Measurements from ENCODE around the gene DACT2.

Gene DACT2

DNA sequence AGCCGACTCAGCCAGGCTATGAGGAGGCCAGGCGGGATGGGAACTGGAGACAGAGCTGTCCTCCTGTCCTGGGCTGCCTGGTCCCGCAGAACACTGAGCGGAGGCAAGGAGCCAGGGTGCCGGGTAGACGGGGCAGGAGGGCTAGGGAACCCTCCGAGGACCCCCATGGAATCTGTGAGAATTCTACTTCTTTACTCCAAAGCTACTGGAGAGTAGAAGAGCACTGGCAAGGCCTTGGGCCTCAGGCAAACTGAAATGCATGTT, 14.9 kb downstream of the DACT2 start:
- Histone ChIP-seq H3K4me3 (no peak overlapping the region), H4K20me1 (no peaks in the 10 kb centered on the region; a peak in 2 of 22 replicates), H3K4me1 (peaks cover 5 to 29% (median 12%) of the 10 kb centered on the region in 10 experiments; a peak in 17 of 20 replicates), H3K9ac (no peak overlapping the region), H3K4me2 (no peak overlapping the region), H3K36me3 (no peaks in the 10 kb centered on the region), H3K27ac (no peak overlapping the region), H3K27me3 (no peaks in the 10 kb centered on the region), H3K9me3 (replicated peaks in 1 of 11) (peaks cover 0 to 7% (median 0%) of the 10 kb centered on the region in 11 experiments; a peak in 4 of 22 replicates)
- TF ChIP-seq Cebpa-rat (IDR thresholded peaks at IDR 0.05): no peak

DNA sequence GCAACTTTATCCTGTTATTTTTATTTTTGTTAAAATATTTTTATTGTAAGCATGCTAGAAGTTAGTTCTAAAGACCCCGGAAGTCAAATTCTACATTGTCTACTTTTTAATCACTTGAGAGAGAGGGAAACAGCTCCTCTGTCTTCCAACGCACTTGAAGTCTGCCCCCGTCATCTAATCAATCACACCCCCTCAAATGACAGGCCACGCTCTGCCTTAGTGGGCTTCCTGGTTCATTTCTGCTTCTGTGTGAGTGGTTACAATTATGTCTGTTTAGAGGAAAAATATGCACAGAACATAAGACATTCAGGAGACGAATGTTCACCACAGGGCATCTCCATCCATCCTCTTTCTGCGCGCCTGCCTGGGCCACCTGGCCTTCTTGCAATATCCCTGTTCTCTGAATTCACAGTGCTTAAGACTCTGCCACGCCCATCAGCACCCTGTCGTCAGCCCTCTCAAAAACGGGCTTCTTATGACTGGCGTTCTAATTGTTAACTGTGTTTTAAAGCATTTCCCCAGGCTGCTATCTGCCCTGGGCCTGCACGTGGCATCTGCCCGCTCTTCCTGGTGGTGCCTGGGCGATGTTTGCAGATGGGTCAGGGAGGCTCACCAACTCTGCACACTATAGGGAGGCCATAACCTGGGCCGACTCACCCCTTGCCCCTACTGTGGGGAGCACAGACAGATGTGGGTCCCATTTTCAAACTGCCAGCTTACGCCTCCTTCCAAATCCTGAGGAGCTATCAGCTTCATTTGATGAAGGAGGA, 15.4 kb downstream of the DACT2 start:
- Histone ChIP-seq H3K27ac (no peak overlapping the region), H3K9me3 (replicated peaks in 1 of 11) (peaks cover 0 to 6% (median 0%) of the 10 kb centered on the region in 11 experiments; a peak in 4 of 22 replicates), H3K4me3 (no peak overlapping the region), H3K36me3 (no peaks in the 10 kb centered on the region), H3K4me2 (no peak overlapping the region), H3K27me3 (no peaks in the 10 kb centered on the region), H3K9ac (no peak overlapping the region), H4K20me1 (no peaks in the 10 kb centered on the region; a peak in 2 of 22 replicates), H3K4me1 (peaks cover 5 to 24% (median 8%) of the 10 kb centered on the region in 10 experiments; a peak in 16 of 20 replicates)
- no peak for TF ChIP-seq Cebpa-rat (IDR thresholded peaks at IDR 0.05)

DNA sequence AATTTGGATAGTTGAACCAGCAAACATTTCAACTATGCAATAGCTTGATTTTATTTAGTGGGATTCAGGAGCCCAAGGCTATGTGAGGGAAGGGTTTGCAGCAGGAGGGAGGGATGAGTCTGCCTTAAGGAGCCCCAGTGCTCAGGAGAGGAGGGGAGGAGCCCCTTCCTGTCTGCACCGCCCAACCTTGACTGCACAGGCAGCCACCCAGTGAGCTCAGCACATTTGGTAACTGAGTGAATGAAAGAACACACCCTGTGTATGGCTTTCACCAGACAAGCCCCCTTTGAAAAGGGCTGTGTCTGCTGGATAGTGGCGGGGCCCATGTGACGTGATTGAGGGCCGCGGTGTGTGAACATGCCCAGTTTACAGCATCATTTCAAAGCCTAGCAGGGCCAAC, 17.0 kb downstream of the DACT2 start:
- Histone ChIP-seq H3K4me3 (no peak overlapping the region), H3K36me3 (no peaks in the 10 kb centered on the region), H3K27me3 (no peaks in the 10 kb centered on the region), H3K4me1 (peaks cover 0 to 15% (median 7%) of the 10 kb centered on the region in 10 experiments; a peak in 11 of 20 replicates), H3K4me2 (peak overlapping the region in 3 of 11 experiments; percentile 8 to 13 (median 9); a peak in 3 of 22 replicates), H3K9ac (no peak overlapping the region), H3K27ac (no peak overlapping the region), H4K20me1 (no peaks in the 10 kb centered on the region; a peak in 2 of 22 replicates), H3K9me3 (replicated peaks in 1 of 11) (no peaks in the 10 kb centered on the region)
- no peak for TF ChIP-seq Cebpa-rat (IDR thresholded peaks at IDR 0.05)

DNA sequence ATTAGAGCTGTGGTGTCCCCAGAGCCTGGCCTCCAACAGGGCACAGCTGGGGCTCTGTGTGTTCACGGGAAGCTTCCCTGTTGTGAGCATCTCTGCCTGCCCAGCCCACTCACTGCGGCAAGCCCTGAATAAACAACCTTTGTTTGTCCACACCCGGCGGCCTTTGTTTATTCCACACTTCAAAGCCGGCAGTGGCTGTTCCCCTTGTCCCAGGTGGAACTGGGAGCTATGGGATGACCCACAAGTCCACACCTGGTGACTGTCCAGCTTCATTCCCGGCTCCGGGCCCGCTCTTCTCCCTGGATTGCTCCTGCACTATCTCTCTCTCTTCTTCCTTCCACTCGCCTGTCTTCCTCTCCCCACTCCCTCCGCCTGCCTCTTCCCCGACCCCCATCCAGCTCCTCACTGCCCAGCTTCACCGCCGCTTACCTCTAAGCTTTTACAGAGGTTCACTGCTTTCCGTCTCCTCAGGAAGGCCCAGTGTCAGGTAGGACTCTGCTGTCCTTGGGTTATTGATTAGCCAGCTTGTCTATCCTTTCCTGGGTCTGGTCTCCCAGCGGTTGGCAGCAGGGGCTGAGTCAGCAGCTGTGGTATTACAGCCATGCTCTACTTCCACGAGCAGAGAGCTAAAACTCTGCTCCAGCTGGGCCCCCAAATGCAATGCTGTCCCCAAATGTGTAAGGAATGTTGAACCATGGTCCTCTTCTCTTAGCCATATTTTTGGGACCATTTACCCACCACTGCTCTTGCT, 17.8 kb downstream of the DACT2 start:
- no peaks in the 10 kb centered on the region for H3K27me3 ChIP-seq
- TF ChIP-seq Cebpa-rat (IDR thresholded peaks at IDR 0.05): no peak
- no peak overlapping the region for H3K9ac ChIP-seq
- no peaks in the 10 kb centered on the region for H3K9me3 ChIP-seq (replicated peaks in 1 of 11)
- no peaks in the 10 kb centered on the region for H3K36me3 ChIP-seq
- H4K20me1 ChIP-seq: no peaks in the 10 kb centered on the region; a peak in 2 of 22 replicates
- H3K27ac ChIP-seq: no peak overlapping the region
- H3K4me3 ChIP-seq: no peak overlapping the region
- H3K4me2 ChIP-seq: no peak overlapping the region
- H3K4me1 ChIP-seq: peaks cover 0 to 15% (median 7%) of the 10 kb centered on the region in 10 experiments; a peak in 11 of 20 replicates

DNA sequence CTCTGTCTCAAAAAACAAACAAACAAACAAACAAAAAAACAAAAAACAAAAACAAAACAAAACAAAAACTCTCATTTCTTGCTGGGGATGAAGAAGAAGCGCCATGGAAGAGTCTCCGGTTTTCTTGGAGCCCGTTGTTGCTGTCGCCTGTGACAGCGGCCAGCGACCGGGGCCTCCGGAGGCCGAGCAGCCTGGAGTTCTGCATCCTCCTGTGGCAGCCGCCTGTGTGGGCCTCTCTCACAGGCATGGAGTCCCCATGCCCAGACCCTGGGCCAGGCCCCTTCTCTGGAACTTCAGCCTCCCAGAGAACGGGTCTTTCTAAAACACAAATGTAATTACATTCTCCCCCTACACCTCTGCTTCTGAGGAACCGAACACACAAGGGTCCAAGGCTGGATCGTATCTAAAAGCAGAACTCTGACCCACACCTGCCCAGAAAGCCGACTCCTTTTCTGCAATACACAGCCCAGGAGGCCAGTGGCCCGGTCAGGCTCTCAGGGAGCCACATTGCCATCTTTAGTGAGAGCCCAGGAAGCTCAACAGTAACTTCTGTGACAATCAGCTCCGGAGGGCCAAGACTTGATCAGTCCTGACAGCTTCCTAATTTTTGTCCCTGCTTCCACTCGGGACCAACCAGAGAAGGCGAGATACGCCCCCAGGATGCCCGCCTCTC, 18.5 kb downstream of the DACT2 start:
- no peak overlapping the region for H3K9ac ChIP-seq
- H3K27ac ChIP-seq: no peak overlapping the region
- H4K20me1 ChIP-seq: no peaks in the 10 kb centered on the region; a peak in 2 of 22 replicates
- peaks cover 0 to 15% (median 7%) of the 10 kb centered on the region in 10 experiments; a peak in 11 of 20 replicates for H3K4me1 ChIP-seq
- no peaks in the 10 kb centered on the region for H3K9me3 ChIP-seq (replicated peaks in 1 of 11)
- H3K27me3 ChIP-seq: no peaks in the 10 kb centered on the region
- no peaks in the 10 kb centered on the region for H3K36me3 ChIP-seq
- no peak for TF ChIP-seq Cebpa-rat (IDR thresholded peaks at IDR 0.05)
- no peak overlapping the region for H3K4me3 ChIP-seq
- H3K4me2 ChIP-seq: no peak overlapping the region

DNA sequence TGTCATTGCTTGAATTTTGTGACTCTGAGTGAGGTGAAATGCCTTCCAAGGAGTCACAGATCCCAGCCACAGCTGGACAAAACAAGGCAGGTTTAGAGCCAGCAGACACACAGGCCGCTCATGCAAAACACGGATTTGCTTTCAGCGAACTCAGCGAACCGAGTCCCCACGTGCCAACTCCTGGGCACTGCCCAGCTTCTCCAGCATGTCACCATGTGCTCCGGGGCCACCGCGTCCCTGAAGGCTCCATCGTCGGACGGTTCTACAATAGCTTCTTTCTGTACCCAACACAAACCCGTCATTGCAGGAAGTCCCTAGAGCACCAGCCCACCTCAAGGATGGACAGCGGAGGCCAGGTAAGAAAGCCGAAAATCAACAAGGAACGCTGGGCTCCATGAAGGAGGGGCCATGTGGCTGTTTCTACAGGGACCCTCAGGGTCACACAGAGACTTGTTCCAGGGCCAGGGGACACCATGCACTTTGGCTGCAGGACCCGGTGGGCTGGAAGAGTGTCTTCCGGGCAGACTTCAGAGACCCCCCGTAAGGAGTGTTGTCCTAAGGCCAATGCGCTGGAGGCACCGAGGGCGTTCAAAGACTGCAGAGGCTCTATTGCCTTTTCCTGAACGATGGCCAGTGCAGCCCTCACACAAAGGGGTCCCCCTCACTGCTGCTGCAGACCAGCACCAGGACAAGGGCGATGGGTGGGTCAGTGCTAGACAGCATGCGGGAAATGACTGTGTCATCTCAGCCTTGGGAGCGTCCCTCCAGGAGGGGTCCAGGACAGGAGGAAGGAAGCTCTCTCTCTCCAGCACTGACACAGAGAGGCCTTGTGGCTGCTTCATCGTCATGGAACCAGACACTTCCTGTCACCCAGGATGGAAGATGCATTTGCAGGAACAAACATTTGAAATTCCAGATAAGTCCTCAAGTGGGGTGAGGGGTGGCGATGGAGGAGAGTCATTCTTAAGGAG, 19.8 kb downstream of the DACT2 start:
- H4K20me1 ChIP-seq: no peaks in the 10 kb centered on the region; a peak in 1 of 22 replicates
- no peaks in the 10 kb centered on the region for H3K27me3 ChIP-seq
- H3K9me3 ChIP-seq (replicated peaks in 1 of 11): no peaks in the 10 kb centered on the region
- H3K4me3 ChIP-seq: no peak overlapping the region
- no peak for TF ChIP-seq Cebpa-rat (IDR thresholded peaks at IDR 0.05)
- peaks cover 0 to 15% (median 7%) of the 10 kb centered on the region in 10 experiments; a peak in 11 of 20 replicates for H3K4me1 ChIP-seq
- H3K36me3 ChIP-seq: no peaks in the 10 kb centered on the region
- peak overlapping the region in 6 of 11 experiments; percentile 1 to 56 (median 40); a peak in 9 of 22 replicates for H3K4me2 ChIP-seq
- no peak overlapping the region for H3K9ac ChIP-seq
- no peak overlapping the region for H3K27ac ChIP-seq

DNA sequence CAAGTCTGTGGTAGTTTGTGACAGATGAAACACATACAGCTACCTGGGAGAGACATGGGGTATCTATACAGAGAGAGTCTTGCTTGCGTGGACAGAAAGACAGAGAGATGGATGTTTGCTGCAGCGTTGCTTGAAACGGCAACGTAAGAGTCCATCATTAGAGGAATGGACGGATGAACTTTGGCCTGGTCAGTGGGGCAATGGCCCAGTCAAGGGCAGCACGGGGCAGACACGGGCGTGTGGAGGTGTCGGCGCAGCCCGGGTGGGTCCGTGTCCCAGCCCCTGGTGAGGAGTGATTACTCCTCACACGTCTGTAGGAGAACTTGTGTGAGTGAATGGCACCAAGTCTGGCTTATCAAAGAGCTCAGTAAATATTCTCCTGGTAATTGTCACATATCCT, 21.9 kb downstream of the DACT2 start:
- H3K9ac ChIP-seq: no peak overlapping the region
- no peak for TF ChIP-seq Cebpa-rat (IDR thresholded peaks at IDR 0.05)

DNA sequence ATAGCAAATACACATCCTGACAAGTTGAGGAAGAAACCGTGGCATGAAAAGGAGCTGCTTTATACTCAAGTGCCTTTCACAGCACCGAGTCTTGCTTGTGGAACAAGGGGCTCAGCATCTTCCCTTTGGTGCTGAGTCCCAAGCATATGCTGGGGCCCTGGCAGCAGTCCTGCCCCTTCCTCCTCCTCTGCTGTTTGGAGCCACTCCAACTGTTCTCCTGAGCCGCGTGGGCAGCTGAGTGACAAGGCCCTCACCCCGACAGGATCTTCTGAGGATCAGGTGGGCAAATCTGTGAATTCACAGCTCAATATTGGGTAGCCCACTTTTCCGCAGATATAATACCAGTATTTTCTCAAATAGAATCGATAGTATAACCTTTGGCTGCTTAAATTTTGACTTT, 24.7 kb downstream of the DACT2 start:
- no peaks in the 10 kb centered on the region for H3K9me3 ChIP-seq (replicated peaks in 1 of 11)
- H3K36me3 ChIP-seq: no peaks in the 10 kb centered on the region
- H3K9ac ChIP-seq: no peak overlapping the region
- no peaks in the 10 kb centered on the region for H4K20me1 ChIP-seq
- no peaks in the 10 kb centered on the region for H3K27me3 ChIP-seq
- TF ChIP-seq Cebpa-rat (IDR thresholded peaks at IDR 0.05): no peak
- H3K27ac ChIP-seq: no peak overlapping the region
- H3K4me3 ChIP-seq: no peak overlapping the region
- H3K4me2 ChIP-seq: no peak overlapping the region
- H3K4me1 ChIP-seq: peaks cover 0 to 16% (median 7%) of the 10 kb centered on the region in 10 experiments; a peak in 13 of 20 replicates

More for the DNA sequence above, 21.9 kb downstream of the DACT2 start:
- Histone ChIP-seq H3K27me3 (no peaks in the 10 kb centered on the region), H3K27ac (no peak overlapping the region), H3K4me1 (peaks cover 0 to 13% (median 7%) of the 10 kb centered on the region in 10 experiments; a peak in 13 of 20 replicates), H4K20me1 (no peaks in the 10 kb centered on the region; a peak in 1 of 22 replicates), H3K4me3 (no peak overlapping the region), H3K36me3 (no peaks in the 10 kb centered on the region), H3K4me2 (no peak overlapping the region), H3K9me3 (replicated peaks in 1 of 11) (no peaks in the 10 kb centered on the region)
